GM13976 (cell line): Measurements from ENCODE around the gene CDC20.

ENCODE experiments used
- DNase-seq: peaks from one replicate; pipeline ENCODE4 v3.0.0; 2012; ENCODE audit warnings: low spot score
- in situ Hi-C: fragments of 300-500 bp; cut with MboI; formaldehyde crosslinking; loops from one replicate; pipeline ENCODE4 v1.12.0; 2022; ENCODE audit warnings: low sequenced_read_pairs, mixed read lengths, inconsistent platforms; ENCODE audit not compliant: unreplicated experiment
- TF ChIP-seq, protein P1 (sequence below): IDR thresholded peaks from 2 replicates; pipeline ENCODE4 v1.5.1; 2012; ENCODE audit warnings: borderline replicate concordance, mild to moderate bottlenecking; ENCODE audit not compliant: insufficient read depth; ENCODE audit errors: extremely low read depth, missing control alignments, control extremely low read depth

The CDC20 gene

DNA sequence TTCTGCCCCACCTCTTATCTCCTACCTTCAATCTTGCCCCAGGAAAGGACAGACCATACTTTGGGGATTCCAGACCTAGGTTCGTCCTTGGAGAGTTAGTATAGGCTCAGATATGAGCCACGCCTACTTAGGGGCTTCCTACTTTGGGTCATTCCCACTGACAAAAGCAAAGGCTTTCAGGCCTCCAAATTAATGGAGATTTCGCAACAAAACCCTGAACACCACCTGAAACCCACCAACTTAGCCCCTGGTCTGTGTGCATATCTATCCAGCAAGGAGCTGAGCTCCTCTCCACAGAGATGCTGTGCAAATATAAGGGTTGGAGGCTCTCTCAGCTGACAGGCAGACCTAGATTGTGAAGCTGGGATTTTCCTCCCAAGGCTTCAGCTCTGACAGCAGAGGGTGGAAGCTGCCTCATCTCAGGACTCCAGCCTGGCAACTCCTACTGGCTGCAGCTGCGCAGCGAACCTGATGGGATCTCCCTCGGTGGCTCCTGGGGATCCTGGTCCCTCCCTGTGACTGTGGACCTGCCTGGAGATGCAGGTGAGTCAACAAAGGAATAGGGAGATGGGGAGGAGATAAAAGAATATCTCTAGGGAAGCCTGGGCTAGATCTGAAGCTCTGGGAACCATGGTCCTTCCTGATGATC lies 19.1 kb upstream of the CDC20 start:
- in situ Hi-C loops = no loop called here
- no peak for DNase-seq
- TF ChIP-seq, protein P1, sequence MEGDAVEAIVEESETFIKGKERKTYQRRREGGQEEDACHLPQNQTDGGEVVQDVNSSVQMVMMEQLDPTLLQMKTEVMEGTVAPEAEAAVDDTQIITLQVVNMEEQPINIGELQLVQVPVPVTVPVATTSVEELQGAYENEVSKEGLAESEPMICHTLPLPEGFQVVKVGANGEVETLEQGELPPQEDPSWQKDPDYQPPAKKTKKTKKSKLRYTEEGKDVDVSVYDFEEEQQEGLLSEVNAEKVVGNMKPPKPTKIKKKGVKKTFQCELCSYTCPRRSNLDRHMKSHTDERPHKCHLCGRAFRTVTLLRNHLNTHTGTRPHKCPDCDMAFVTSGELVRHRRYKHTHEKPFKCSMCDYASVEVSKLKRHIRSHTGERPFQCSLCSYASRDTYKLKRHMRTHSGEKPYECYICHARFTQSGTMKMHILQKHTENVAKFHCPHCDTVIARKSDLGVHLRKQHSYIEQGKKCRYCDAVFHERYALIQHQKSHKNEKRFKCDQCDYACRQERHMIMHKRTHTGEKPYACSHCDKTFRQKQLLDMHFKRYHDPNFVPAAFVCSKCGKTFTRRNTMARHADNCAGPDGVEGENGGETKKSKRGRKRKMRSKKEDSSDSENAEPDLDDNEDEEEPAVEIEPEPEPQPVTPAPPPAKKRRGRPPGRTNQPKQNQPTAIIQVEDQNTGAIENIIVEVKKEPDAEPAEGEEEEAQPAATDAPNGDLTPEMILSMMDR = no peak

DNA sequence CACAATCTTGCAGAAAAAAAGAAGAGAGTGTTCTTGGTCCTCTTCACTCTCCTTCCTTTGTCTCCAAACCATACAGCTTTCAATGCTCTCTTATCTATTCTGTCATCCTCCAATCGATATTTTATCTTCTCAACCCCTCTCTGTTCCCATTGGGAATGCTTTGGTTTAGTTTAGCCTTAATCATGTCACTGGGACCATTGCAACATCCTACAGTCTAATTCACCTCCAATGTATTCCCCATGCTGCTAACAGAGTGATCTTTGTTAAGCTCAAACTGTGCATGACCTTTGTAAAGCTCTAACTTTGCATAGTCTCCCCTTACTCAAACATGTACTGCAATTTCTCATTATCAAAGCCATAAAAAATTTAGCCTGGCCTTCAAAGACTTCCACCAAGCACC lies 18.2 kb upstream of the CDC20 start:
- in situ Hi-C loops = no loop called here
- no peak for DNase-seq
- TF ChIP-seq, protein P1 = no peak

DNA sequence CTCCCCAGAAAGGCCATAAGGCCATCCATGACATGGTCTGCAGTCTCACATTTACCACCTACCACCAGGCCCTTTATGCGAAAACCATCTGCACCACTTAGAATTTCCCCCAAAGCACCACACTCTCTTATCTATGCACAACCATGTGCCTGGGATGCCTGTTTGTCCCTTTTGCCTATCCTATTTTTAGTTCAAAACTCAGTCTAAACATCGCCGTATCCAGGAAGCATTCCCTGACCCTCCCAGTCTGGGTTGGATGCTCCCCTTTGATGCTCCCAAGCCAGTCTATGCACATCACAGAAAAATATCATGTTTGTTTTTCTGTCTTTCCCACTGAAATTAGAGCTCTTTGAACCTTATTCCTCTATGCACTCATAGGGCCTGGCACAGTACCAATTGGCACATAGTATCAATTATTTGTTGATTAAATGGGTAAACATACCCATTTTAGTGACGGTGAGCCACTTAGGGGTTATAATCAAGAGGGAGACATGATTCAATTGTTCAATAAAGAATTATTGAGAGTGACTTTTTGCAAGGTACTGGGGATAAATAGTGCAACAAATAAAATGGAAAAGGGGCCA lies 14.4 kb upstream of the CDC20 start:
- TF ChIP-seq, protein P1 = no peak
- in situ Hi-C loops = no loop called here
- no peak for DNase-seq

DNA sequence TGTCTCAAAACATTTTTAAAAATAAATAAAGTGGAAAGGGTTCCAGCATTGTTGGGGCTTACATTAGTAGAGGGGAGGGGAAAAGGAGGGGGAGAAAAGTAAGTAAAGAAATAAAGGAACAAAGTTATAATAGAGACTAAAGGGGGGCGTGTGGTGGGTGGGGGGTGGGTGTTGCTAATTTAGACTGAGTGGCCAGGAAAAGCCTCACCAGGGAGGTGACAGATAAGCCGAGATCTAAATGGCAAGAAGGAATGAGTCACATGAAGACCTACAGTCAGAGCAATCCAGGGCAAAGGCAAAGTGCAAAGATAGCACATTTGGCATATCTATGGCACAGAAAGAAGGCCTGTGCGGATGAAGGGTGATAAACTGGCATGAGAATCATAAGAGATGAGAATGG lies 13.7 kb upstream of the CDC20 start:
- no peak for DNase-seq
- in situ Hi-C loops = no loop called here
- TF ChIP-seq, protein P1 = no peak

DNA sequence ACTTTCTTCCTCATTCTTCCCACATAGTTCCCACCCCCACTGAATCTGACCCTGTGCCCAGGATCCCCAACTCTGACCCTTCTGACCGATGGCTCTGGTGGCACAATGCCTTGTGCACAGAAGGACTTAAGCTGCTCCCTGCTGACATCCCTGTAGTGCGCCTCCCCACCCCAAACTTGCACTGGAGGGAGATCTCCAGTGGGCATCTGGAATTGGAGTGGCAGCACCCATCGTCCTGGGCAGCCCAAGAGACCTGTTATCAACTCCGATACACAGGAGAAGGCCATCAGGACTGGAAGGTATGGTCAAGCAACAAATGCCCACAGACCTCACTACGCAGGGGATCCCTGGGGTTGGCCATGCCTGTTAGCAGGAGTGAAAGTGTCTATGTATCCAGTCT lies 12.1 kb upstream of the CDC20 start:
- in situ Hi-C loops = no loop called here
- TF ChIP-seq, protein P1 = no peak
- DNase-seq = no peak

DNA sequence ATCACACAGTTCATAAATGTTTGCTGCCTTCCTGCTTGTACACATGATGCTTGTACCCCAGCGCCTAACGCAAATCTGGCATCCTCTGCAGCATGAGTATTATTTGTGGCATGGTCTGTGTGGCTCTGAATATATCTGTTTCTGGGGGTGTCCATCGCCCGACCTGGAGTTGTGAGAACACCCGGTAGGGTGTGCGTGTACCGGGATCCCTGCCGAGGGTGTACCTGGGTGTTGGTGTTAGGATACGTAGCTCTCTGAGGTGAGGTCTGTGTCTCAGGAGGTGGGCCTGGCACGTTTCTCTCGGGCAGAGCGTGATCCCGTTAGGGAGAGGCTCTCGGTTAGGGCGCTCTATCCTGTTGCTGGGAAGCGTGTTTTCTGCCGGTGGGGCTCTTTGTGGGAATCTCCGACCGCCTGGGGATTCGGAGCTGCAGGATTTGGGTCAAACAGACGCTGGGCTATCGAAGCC lies 10.4 kb upstream of the CDC20 start:
- in situ Hi-C loops = no loop called here
- no peak for DNase-seq
- TF ChIP-seq, protein P1 = no peak
